Fibroblast of mammary gland (primary cell): ENCODE measurements around the gene OSBPL9.
"Not testable (repeated sequence)": the region's sequence is repeated elsewhere in the genome, so short reads cannot be mapped to it uniquely, and the experiment has no call there.

Source experiments
- DNase-seq: peaks from one replicate; pipeline ENCODE4 v3.0.0-alpha.2; 2010; ENCODE audit warnings: low read depth
- H3K4me3 ChIP-seq: 2 replicates; pipeline ENCODE4 v1.5.1; 2011; ENCODE audit warnings: low read depth, mild to moderate bottlenecking, low read length, moderate library complexity; ENCODE audit not compliant: control insufficient read depth
- CTCF ChIP-seq: conservative IDR thresholded peaks from 2 replicates; pipeline ENCODE4 v1.5.1; 2011; ENCODE audit warnings: low read depth, low read length, inconsistent platforms; ENCODE audit not compliant: control insufficient read depth, insufficient read depth

The OSBPL9 gene

GRCh38 chr1:51605961-51606723 is 10.8 kb upstream of the OSBPL9 start:
- DNase-seq: no peak
- no peak for TF ChIP-seq CTCF
- no peak overlapping the region for H3K4me3 ChIP-seq

- H3K4me3 ChIP-seq: no peak overlapping the region
- peak; percentile 17 for DNase-seq
- no peak for TF ChIP-seq CTCF
Measured at GRCh38 chr1:51607681-51608095, 9.2 kb upstream of the OSBPL9 start.

GRCh38 chr1:51610104-51610503 is 6.8 kb upstream of the OSBPL9 start:
- H3K4me3 ChIP-seq, DNase-seq: not testable (repeated sequence)

GRCh38 chr1:51610637-51611036 is 6.3 kb upstream of the OSBPL9 start:
- H3K4me3 ChIP-seq: no peak overlapping the region
- no peak for DNase-seq
- TF ChIP-seq CTCF: no peak

GRCh38 chr1:51612447-51612961 is 4.4 kb upstream of the OSBPL9 start:
- DNase-seq: no peak
- TF ChIP-seq CTCF: no peak
- no peak overlapping the region for H3K4me3 ChIP-seq

- no peak for TF ChIP-seq CTCF
- no peak overlapping the region for H3K4me3 ChIP-seq
- DNase-seq: no peak
Measured at GRCh38 chr1:51615780-51616291, 1.1 kb upstream of the OSBPL9 start.

GRCh38 chr1:51616490-51616889 is 402 bp upstream of the OSBPL9 start:
- peak overlapping the region; percentile 20 for H3K4me3 ChIP-seq
- no peak for TF ChIP-seq CTCF
- no peak for DNase-seq
